ENCODE results near the gene BAHCC1. TPM values are rescaled to one million over a fixed set of nuclear protein-coding genes. Genes with fewer than 3 reads are reported as not detected.

The BAHCC1 gene
- total RNA-seq, 2 experiments from 2014 or later = 0.40 to 0.65 TPM

DNA sequence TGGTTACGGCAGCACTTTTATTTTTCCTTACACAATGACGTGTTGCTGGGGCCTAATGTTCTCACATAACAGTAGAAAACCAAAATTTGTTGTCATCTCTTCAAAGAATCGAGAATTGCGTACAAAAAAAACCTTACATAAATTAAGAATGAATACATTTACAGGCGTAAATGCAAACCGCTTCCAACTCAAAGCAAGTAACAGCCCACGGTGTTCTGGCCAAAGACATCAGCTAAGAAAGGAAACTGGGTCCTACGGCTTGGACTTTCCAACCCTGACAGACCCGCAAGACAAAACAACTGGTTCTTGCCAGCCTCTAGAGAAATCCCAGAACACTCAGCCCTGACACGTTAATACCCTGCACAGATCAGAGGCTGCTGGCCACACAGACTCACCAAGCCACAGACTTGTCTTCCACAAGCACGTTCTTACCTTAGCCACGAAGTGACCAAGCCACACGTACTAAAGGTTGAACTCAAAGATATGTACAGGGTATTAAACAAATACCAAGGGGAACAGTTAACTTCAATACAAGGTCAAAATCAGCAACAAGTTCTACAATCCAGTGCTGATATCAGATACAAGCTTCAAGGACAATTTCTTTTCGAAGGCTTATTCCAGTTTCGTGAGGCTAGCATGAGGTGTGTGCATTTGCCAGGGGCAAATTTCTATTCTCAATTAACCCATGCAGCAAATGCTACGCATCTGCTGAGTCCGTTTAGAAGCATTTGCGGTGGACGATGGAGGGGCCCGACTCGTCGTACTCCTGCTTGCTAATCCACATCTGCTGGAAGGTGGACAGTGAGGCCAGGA, 114.9 kb downstream of the BAHCC1 start:
- POLR2A ChIA-PET = interaction anchor here (0.8 to 4.5 kb wide), 12 partner anchors 8 to 345 kb away, joined by 3 to 33 read pairs (median 6); partner anchors contain the start of genes BAHCC1 and FAAP100
- Mint-ChIP-seq H3K4me1 (ENCODE audit: low read depth) (peaks cover 14% of the 10 kb centered on the region), H3K27ac (peak overlapping the region; percentile 92), H3K9me3 (no peaks in the 10 kb centered on the region), H3K36me3 (ENCODE audit: low read depth) (peaks cover 42% of the 10 kb centered on the region), H3K4me3 (peak overlapping the region; percentile 97), H3K27me3 (no peaks in the 10 kb centered on the region)
- intact Hi-C loops (cut with micrococcal nuclease) = no loop called here
- DNase-seq (no peak), ATAC-seq (no peak)
- CTCF ChIA-PET = interaction anchor here (6.2 kb wide), 1 partner anchor 26 kb away, joined by 28 read pairs; no protein-coding TSS in a partner anchor
- TF ChIP-seq, protein P1, sequence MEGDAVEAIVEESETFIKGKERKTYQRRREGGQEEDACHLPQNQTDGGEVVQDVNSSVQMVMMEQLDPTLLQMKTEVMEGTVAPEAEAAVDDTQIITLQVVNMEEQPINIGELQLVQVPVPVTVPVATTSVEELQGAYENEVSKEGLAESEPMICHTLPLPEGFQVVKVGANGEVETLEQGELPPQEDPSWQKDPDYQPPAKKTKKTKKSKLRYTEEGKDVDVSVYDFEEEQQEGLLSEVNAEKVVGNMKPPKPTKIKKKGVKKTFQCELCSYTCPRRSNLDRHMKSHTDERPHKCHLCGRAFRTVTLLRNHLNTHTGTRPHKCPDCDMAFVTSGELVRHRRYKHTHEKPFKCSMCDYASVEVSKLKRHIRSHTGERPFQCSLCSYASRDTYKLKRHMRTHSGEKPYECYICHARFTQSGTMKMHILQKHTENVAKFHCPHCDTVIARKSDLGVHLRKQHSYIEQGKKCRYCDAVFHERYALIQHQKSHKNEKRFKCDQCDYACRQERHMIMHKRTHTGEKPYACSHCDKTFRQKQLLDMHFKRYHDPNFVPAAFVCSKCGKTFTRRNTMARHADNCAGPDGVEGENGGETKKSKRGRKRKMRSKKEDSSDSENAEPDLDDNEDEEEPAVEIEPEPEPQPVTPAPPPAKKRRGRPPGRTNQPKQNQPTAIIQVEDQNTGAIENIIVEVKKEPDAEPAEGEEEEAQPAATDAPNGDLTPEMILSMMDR (IDR thresholded peaks at IDR 0.05) = no peak

DNA sequence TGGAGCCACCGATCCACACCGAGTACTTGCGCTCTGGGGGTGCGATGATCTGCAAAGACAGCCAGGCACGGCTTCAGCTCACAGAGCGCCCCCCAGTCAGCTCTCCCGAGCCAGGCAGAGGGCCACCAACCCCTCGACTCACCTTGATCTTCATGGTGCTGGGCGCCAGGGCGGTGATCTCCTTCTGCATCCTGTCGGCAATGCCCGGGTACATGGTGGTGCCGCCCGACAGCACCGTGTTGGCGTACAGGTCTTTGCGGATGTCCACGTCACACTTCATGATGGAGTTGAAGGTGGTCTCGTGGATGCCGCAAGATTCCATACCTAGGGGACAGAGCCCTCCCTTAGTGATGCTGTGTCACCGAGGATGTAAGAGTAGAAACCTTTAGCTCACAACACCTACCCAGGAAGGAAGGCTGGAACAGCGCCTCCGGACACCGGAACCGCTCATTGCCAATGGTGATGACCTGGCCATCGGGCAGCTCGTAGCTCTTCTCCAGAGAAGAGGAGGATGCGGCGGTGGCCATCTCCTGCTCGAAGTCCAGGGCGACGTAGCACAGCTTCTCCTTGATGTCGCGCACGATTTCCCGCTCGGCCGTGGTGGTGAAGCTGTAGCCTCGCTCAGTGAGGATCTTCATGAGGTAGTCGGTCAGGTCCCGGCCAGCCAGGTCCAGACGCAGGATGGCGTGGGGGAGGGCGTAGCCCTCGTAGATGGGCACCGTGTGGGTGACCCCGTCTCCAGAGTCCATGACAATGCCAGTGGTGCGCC, 115.7 kb downstream of the BAHCC1 start:
- Mint-ChIP-seq H3K4me3 (peak overlapping the region; percentile 97), H3K9me3 (no peaks in the 10 kb centered on the region), H3K27me3 (no peaks in the 10 kb centered on the region), H3K27ac (peak overlapping the region; percentile 92), H3K36me3 (ENCODE audit: low read depth) (peaks cover 42% of the 10 kb centered on the region), H3K4me1 (ENCODE audit: low read depth) (peaks cover 17% of the 10 kb centered on the region)
- POLR2A ChIA-PET = interaction anchor here (0.8 to 4.5 kb wide), 10 partner anchors 7 to 344 kb away, joined by 3 to 33 read pairs (median 4); partner anchors contain the start of genes BAHCC1 and FAAP100
- TF ChIP-seq, protein P1 (IDR thresholded peaks at IDR 0.05) = no peak
- ATAC-seq (no peak), DNase-seq (peak; percentile 68)
- CTCF ChIA-PET = interaction anchor here (0.9 to 6.2 kb wide), 3 partner anchors 24 to 219 kb away, joined by 3 to 28 read pairs (median 4); no protein-coding TSS in a partner anchor
- intact Hi-C loops (cut with micrococcal nuclease) = no loop called here

DNA sequence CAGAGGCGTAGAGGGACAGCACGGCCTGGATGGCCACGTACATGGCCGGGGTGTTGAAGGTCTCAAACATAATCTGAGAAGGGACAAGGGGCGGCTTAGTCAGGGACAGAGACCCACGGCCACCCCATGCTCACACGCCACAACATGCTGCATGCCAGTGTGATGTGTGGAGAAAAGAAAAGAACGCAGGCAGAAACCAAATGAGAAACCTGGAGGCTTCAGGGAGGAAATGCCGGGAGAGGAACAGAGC, 116.2 kb downstream of the BAHCC1 start:
- ATAC-seq (no peak), DNase-seq (no peak)
- H3K27ac Mint-ChIP-seq = peak overlapping the region; percentile 92
- peak overlapping the region; percentile 97 for H3K4me3 Mint-ChIP-seq
- CTCF ChIA-PET = interaction anchor here (0.9 to 6.2 kb wide), 3 partner anchors 25 to 219 kb away, joined by 3 to 28 read pairs (median 4); no protein-coding TSS in a partner anchor
- peaks cover 22% of the 10 kb centered on the region for H3K4me1 Mint-ChIP-seq (ENCODE audit: low read depth)
- TF ChIP-seq, protein P1 (IDR thresholded peaks at IDR 0.05) = no peak
- intact Hi-C loops (cut with micrococcal nuclease) = no loop called here
- no peaks in the 10 kb centered on the region for H3K9me3 Mint-ChIP-seq
- H3K36me3 Mint-ChIP-seq (ENCODE audit: low read depth) = peaks cover 42% of the 10 kb centered on the region
- POLR2A ChIA-PET = interaction anchor here (1.1 to 4.5 kb wide), 6 partner anchors 9 to 344 kb away, joined by 3 to 33 read pairs (median 6); partner anchors contain the start of gene FAAP100
- no peaks in the 10 kb centered on the region for H3K27me3 Mint-ChIP-seq

DNA sequence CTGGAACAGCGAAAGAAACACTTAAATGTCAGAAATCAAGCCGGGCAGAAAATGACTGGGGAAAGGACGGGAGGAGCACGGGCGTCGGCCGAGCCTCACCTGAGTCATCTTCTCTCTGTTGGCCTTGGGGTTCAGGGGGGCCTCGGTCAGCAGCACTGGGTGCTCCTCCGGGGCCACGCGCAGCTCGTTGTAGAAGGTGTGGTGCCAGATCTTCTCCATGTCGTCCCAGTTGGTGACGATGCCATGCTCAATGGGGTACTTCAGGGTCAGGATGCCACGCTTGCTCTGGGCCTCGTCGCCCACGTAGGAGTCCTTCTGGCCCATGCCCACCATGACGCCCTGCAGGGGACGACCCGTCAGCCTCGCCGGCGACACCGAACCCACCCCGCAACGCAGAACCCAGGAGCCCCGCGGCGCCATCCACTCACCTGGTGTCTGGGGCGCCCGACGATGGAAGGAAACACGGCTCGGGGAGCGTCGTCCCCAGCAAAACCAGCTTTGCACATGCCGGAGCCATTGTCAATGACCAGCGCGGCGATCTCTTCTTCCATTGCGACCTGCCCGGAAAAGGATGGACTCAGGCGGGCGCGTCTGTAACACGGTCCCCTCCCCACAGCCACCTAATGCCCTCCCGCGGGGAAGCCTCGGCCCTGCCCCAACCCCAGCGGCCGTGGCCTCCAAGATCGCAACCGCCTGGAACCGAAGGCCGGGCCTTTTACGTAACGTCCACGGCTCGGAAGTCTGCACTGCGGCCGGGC, 116.7 kb downstream of the BAHCC1 start:
- no peak for DNase-seq
- intact Hi-C loops (cut with micrococcal nuclease) = no loop called here
- no peaks in the 10 kb centered on the region for H3K27me3 Mint-ChIP-seq
- POLR2A ChIA-PET = interaction anchor here (0.9 to 4.5 kb wide), 7 partner anchors 9 to 271 kb away, joined by 3 to 33 read pairs (median 5); partner anchors contain the start of gene FAAP100
- H3K4me3 Mint-ChIP-seq = peak overlapping the region; percentile 97
- no peak for ATAC-seq
- peaks cover 26% of the 10 kb centered on the region for H3K4me1 Mint-ChIP-seq (ENCODE audit: low read depth)
- H3K9me3 Mint-ChIP-seq = no peaks in the 10 kb centered on the region
- CTCF ChIA-PET = interaction anchor here (6.2 kb wide), 1 partner anchor 28 kb away, joined by 28 read pairs; no protein-coding TSS in a partner anchor
- H3K27ac Mint-ChIP-seq = peak overlapping the region; percentile 92
- H3K36me3 Mint-ChIP-seq (ENCODE audit: low read depth) = peaks cover 45% of the 10 kb centered on the region
- TF ChIP-seq, protein P1 (IDR thresholded peaks at IDR 0.05) = no peak
